ENCODE results near the gene ANKRD12.

DNA sequence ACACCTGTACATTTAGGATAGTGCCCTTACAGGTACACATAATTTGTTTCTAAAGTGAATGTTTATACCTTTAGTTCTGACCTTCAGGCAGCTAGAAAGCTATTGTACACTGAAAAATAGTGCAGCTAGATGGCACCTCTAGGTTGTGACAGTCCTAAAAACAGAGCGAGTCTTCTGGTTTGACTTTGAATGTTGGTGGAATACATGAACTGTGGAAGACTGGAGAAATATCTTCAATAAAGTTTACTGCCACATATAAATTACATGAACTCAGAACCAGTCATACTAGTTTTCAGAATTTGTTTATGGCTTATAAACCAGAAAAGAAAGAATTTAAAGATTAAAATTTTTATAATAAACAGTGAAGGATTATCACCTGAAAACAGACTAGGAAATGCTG is 139.3 kb downstream of the ANKRD12 start:
- TF ChIP-seq POLR2AphosphoS5 (IDR thresholded peaks at IDR 0.05; ENCODE audit: borderline replicate concordance, low read depth, low read length) (no peak), EZH2 (IDR thresholded peaks at IDR 0.05) (no peak)
